Measurements from ENCODE around the gene VASH1. TPM values are rescaled to one million over a fixed set of nuclear protein-coding genes. Genes with fewer than 3 reads are reported as not detected.

The VASH1 gene
- total and polyA plus RNA-seq, 8 donors = 26.5 to 71.3 (median 49.2) TPM

- Histone ChIP-seq H3K27ac (no peak overlapping the region), H3K4me1 (peaks cover 6 to 52% of the 10 kb centered on the region in 2 donors), H3K9me3 (no peaks in the 10 kb centered on the region), H3K27me3 (no peaks in the 10 kb centered on the region), H3K36me3 (peaks cover 0 to 34% of the 10 kb centered on the region in 2 donors), H3K4me3 (no peak overlapping the region)
- DNase-seq (peak in 1 of 4 donors; percentile 17), ATAC-seq (no peak)
- intact Hi-C loops (cut with DNase I) = no loop called here
- TF ChIP-seq CTCF (IDR thresholded peaks at IDR 0.05) = no peak
Observed at GRCh38 chr14:76778546-76779215, 17.4 kb downstream of the VASH1 start.

- Histone ChIP-seq H3K27me3 (no peaks in the 10 kb centered on the region), H3K4me1 (peaks cover 3 to 52% of the 10 kb centered on the region in 2 donors), H3K36me3 (peaks cover 0 to 41% of the 10 kb centered on the region in 2 donors), H3K4me3 (no peak overlapping the region), H3K27ac (no peak overlapping the region), H3K9me3 (no peaks in the 10 kb centered on the region)
- ATAC-seq = no peak
- peak in 1 of 4 donors; percentile 24 for DNase-seq
- TF ChIP-seq CTCF (IDR thresholded peaks at IDR 0.05) = no peak
- intact Hi-C loops (cut with DNase I) = loop anchor here in 1 of 2 donors (10.0 kb wide), 1 partner anchor 65 kb away; no protein-coding TSS in a partner anchor
Observed at GRCh38 chr14:76779221-76780057, 18.2 kb downstream of the VASH1 start.

- DNase-seq = no peak
- ATAC-seq = no peak
- Histone ChIP-seq H3K36me3 (peaks cover 0 to 42% of the 10 kb centered on the region in 2 donors), H3K4me1 (peaks cover 3 to 53% of the 10 kb centered on the region in 2 donors), H3K27ac (no peak overlapping the region), H3K9me3 (no peaks in the 10 kb centered on the region), H3K4me3 (no peak overlapping the region), H3K27me3 (no peaks in the 10 kb centered on the region)
- no peak for TF ChIP-seq CTCF (IDR thresholded peaks at IDR 0.05)
- intact Hi-C loops (cut with DNase I) = loop anchor here in 1 of 2 donors (10.0 kb wide), 1 partner anchor 65 kb away; no protein-coding TSS in a partner anchor
Observed at GRCh38 chr14:76780058-76780345, 18.7 kb downstream of the VASH1 start.

- H3K4me1 ChIP-seq = peaks cover 3 to 56% of the 10 kb centered on the region in 2 donors
- H3K27ac ChIP-seq = no peak overlapping the region
- no peaks in the 10 kb centered on the region for H3K9me3 ChIP-seq
- H3K36me3 ChIP-seq = peaks cover 0 to 42% of the 10 kb centered on the region in 2 donors
- intact Hi-C loops (cut with DNase I) = loop anchor here in 1 of 2 donors (10.0 kb wide), 1 partner anchor 66 kb away; no protein-coding TSS in a partner anchor
- no peak overlapping the region for H3K4me3 ChIP-seq
- no peak for DNase-seq
- no peak for TF ChIP-seq CTCF (IDR thresholded peaks at IDR 0.05)
- H3K27me3 ChIP-seq = no peaks in the 10 kb centered on the region
- ATAC-seq = no peak
Observed at GRCh38 chr14:76780360-76780759, 19.1 kb downstream of the VASH1 start.
